Calu3 (cell line): ENCODE results near the gene BFSP2. TPM values are rescaled to one million over a fixed set of nuclear protein-coding genes. Genes with fewer than 3 reads are reported as not detected.

Experiments used
- BruUV-seq: library from RNA; stranded (reverse); fragments of 400-500 nt; replicated peaks from 2 replicates; lab custom pipeline; 2021; lab: Mats Ljungman, UMichigan
- CTCF ChIA-PET: fragments of 300-600 bp; sonication (Branson Sonifier 250); formaldehyde crosslinking; loops from one replicate; lab custom pipeline; 2022; ENCODE audit warnings: antibody characterized with exemption; lab: Charles Lee
- DNase-seq: peaks from one replicate; pipeline ENCODE4 v3.0.0; 2022
- H3K27ac Mint-ChIP-seq: one replicate; pipeline ENCODE4 v1.8.0; 2022; ENCODE audit warnings: mixed read lengths; ENCODE audit not compliant: unreplicated experiment
- H3K27me3 Mint-ChIP-seq: one replicate; pipeline ENCODE4 v1.8.0; 2022; ENCODE audit warnings: mixed read lengths; ENCODE audit not compliant: unreplicated experiment
- H3K36me3 Mint-ChIP-seq: one replicate; pipeline ENCODE4 v1.8.0; 2022; ENCODE audit warnings: mild to moderate bottlenecking, moderate library complexity, mixed read lengths; ENCODE audit not compliant: insufficient read depth, unreplicated experiment
- H3K4me1 Mint-ChIP-seq: one replicate; pipeline ENCODE4 v1.8.0; 2022; ENCODE audit warnings: mild to moderate bottlenecking, low read depth, mixed read lengths; ENCODE audit not compliant: unreplicated experiment
- H3K4me3 Mint-ChIP-seq: one replicate; pipeline ENCODE4 v1.8.0; 2022; ENCODE audit warnings: mild to moderate bottlenecking, low read depth, moderate library complexity, mixed read lengths; ENCODE audit not compliant: unreplicated experiment
- H3K9me3 Mint-ChIP-seq: one replicate; pipeline ENCODE4 v1.8.0; 2022; ENCODE audit warnings: low read depth, mixed read lengths; ENCODE audit not compliant: unreplicated experiment
- CTCF ChIP-seq: fragments of 200-600 bp; IDR thresholded peaks from one replicate; pipeline ENCODE4 v1.8.0; 2022; ENCODE audit warnings: antibody characterized with exemption; ENCODE audit not compliant: unreplicated experiment
- intact Hi-C: fragments of 100-400 bp; cut with micrococcal nuclease; formaldehyde crosslinking; loops from one replicate; pipeline ENCODE4 v1.10.0; 2022; ENCODE audit not compliant: unreplicated experiment
- total RNA-seq: library from RNA; stranded (reverse); gene quantifications from 2 replicates; pipeline ENCODE4 v1.2.3, GENCODE V29; 2022

Gene BFSP2
- total RNA-seq, 1 experiment from 2014 or later: not detected

- H3K27ac Mint-ChIP-seq: no peak overlapping the region
- DNase-seq: no peak
- CTCF ChIA-PET: no interaction called here
- H3K4me3 Mint-ChIP-seq: no peak overlapping the region
- peaks cover 83% of the 10 kb centered on the region for H3K27me3 Mint-ChIP-seq
- peaks cover 2% of the 10 kb centered on the region for H3K9me3 Mint-ChIP-seq
- BruUV-seq: no TSS peak
- H3K4me1 Mint-ChIP-seq: peaks cover 11% of the 10 kb centered on the region
- H3K36me3 Mint-ChIP-seq: no peaks in the 10 kb centered on the region
- intact Hi-C loops: no loop called here
- TF ChIP-seq CTCF: no peak
Measured at GRCh38 chr3:133393204-133393603, 6.7 kb upstream of the BFSP2 start.

- Mint-ChIP-seq H3K4me1 (peaks cover 11% of the 10 kb centered on the region), H3K36me3 (no peaks in the 10 kb centered on the region), H3K4me3 (no peak overlapping the region), H3K9me3 (peaks cover 2% of the 10 kb centered on the region), H3K27me3 (peaks cover 90% of the 10 kb centered on the region), H3K27ac (no peak overlapping the region)
- intact Hi-C loops: no loop called here
- no peak for DNase-seq
- no TSS peak for BruUV-seq
- no peak for TF ChIP-seq CTCF
- CTCF ChIA-PET: interaction anchor here (0.6 kb wide), 1 partner anchor 11 kb away, joined by 3 read pairs; no protein-coding TSS in a partner anchor
Measured at GRCh38 chr3:133393691-133394474, 6.0 kb upstream of the BFSP2 start.

DNA sequence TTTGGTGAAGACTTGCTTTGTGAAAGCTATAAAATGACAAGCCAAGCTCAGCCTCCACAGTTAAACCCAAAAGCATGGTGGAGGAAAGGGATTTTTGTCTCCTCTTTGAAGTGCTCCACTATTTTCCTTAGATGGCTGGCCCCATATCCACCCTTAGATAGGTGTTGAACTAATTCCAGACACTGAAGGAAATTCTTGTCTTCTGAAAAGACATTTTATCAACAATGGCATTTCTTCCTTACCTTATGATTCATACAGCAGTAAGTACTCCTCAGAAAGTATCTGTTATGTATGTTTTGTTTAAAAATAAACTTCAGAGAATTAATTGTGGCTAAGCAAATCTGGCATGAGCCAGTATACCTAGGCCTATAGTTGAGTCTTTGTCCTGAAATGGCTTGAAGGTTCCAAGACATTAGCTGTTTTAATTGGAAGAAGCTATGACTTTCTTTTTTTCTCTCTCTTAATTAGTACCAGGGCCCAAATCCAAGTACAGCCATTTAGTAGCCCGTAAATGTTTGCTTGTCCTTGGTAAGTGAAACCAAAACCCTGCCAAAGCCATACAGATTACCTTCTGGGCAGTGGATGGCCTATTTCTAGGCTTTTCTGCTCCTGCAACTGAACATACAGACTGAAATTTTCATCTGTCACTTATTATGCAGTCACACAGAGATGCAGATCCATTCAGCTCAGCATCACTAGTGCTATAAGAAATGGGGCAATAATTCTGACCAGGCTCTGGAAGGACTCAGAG lies 5.1 kb upstream of the BFSP2 start:
- Mint-ChIP-seq H3K36me3 (no peaks in the 10 kb centered on the region), H3K27me3 (peaks cover 99% of the 10 kb centered on the region), H3K4me1 (peaks cover 11% of the 10 kb centered on the region), H3K9me3 (peaks cover 2% of the 10 kb centered on the region), H3K27ac (no peak overlapping the region), H3K4me3 (no peak overlapping the region)
- CTCF ChIA-PET: interaction anchor here (0.6 kb wide), 1 partner anchor 10 kb away, joined by 3 read pairs; no protein-coding TSS in a partner anchor
- intact Hi-C loops: no loop called here
- no TSS peak for BruUV-seq
- no peak for DNase-seq
- no peak for TF ChIP-seq CTCF

DNA sequence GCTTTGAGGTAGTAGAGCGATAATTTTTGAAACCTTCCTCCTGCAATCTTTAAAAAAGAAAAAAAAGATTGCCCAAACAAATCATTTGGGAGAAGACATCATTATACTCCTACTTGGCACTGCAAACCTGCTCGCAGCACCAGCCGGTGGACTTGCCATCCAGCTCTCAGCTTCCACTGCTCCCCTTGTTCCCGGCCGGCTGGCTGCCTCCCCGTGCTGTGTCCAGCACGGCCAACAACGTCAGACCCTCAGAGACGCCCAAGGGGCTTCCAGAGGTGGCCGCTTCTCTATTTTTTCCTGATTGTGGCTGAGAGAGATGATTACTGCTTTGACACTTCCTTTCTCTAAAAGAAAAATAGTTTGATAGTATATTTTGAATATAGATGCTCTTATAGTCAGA lies 3.0 kb upstream of the BFSP2 start:
- CTCF ChIA-PET: interaction anchor here (1.2 kb wide), 1 partner anchor 8 kb away, joined by 3 read pairs; no protein-coding TSS in a partner anchor
- no peak for TF ChIP-seq CTCF
- no TSS peak for BruUV-seq
- Mint-ChIP-seq H3K27ac (no peak overlapping the region), H3K27me3 (peaks cover 94% of the 10 kb centered on the region), H3K9me3 (peaks cover 2% of the 10 kb centered on the region), H3K4me1 (peaks cover 1% of the 10 kb centered on the region), H3K4me3 (no peak overlapping the region), H3K36me3 (no peaks in the 10 kb centered on the region)
- DNase-seq: no peak
- intact Hi-C loops: no loop called here
